ENCODE results near the gene AGAP1.

GRCh38 chr2:235988271-235989015, 494.6 kb downstream of the AGAP1 start:
- TF ChIP-seq CTCF (IDR thresholded peaks at IDR 0.05; ENCODE audit: poor library complexity, severe bottlenecking) (no peak), EP300 (conservative IDR thresholded peaks at IDR 0.05; ENCODE audit: poor library complexity, severe bottlenecking) (no peak), EZH2 (IDR thresholded peaks at IDR 0.05; ENCODE audit: borderline replicate concordance, insufficient read depth, low read length, poor library complexity, severe bottlenecking) (no peak), POLR2AphosphoS5 (IDR thresholded peaks at IDR 0.05) (no peak)

Data from neural cell (in vitro differentiated cells).